H9 (cell line): ENCODE data around the gene SLC30A7. TPM values are rescaled to one million over a fixed set of nuclear protein-coding genes. Genes with fewer than 3 reads are reported as not detected.

ENCODE experiments used
- DNase-seq: peaks from one replicate; pipeline ENCODE4 v3.0.0-alpha.2; 2017
- H2AFZ ChIP-seq: one replicate; pipeline ENCODE4 v1.6.1; 2013; ENCODE audit warnings: mild to moderate bottlenecking, low read length, control low read depth, moderate library complexity
- H2AK5ac ChIP-seq: 2 replicates; pipeline ENCODE4 v1.6.1; 2013; ENCODE audit warnings: low read length, control low read depth, mixed read lengths; ENCODE audit not compliant: insufficient read length
- H2BK120ac ChIP-seq: one replicate; pipeline ENCODE4 v1.6.1; 2013; ENCODE audit warnings: low read depth, mild to moderate bottlenecking, low read length, control low read depth, inconsistent platforms; ENCODE audit not compliant: poor library complexity, severe bottlenecking
- H2BK12ac ChIP-seq: 2 replicates; pipeline ENCODE4 v1.6.1; 2013; ENCODE audit warnings: low read length, control low read depth, mixed read lengths, low read depth; ENCODE audit not compliant: insufficient read length
- H2BK15ac ChIP-seq: 2 replicates; pipeline ENCODE4 v1.6.1; 2013; ENCODE audit warnings: low read depth, low read length, control low read depth
- H2BK20ac ChIP-seq: one replicate; pipeline ENCODE4 v1.6.1; 2013; ENCODE audit warnings: low read depth, mild to moderate bottlenecking, low read length, control low read depth, inconsistent platforms; ENCODE audit not compliant: poor library complexity, severe bottlenecking
- H2BK5ac ChIP-seq: 2 replicates; pipeline ENCODE4 v1.6.1; 2013; ENCODE audit warnings: low read length, control low read depth, mixed read lengths; ENCODE audit not compliant: insufficient read length
- H3K14ac ChIP-seq: 2 replicates; pipeline ENCODE4 v1.6.1; 2013; ENCODE audit warnings: low read length, control low read depth; ENCODE audit not compliant: insufficient read depth
- H3K18ac ChIP-seq: 2 replicates; pipeline ENCODE4 v1.6.1; 2013; ENCODE audit warnings: low read depth, mild to moderate bottlenecking, mixed read lengths, low read length, control low read depth; ENCODE audit not compliant: insufficient read length
- H3K23ac ChIP-seq: 2 replicates; pipeline ENCODE4 v1.6.1; 2013; ENCODE audit warnings: low read length, control low read depth, mixed read lengths, low read depth; ENCODE audit not compliant: insufficient read length
- H3K23me2 ChIP-seq: 2 replicates; pipeline ENCODE4 v1.6.1; 2013; ENCODE audit warnings: low read depth, mild to moderate bottlenecking, mixed read lengths, low read length, control low read depth; ENCODE audit not compliant: insufficient read length, poor library complexity, severe bottlenecking
- H3K27ac ChIP-seq: 2 replicates; pipeline ENCODE4 v1.5.1; 2013; ENCODE audit warnings: low read length, control low read depth, mixed read lengths, low read depth; ENCODE audit not compliant: insufficient read length
- H3K27me3 ChIP-seq: 2 replicates; pipeline ENCODE4 v1.6.1; 2013; ENCODE audit warnings: low read length, control low read depth, inconsistent platforms; ENCODE audit not compliant: insufficient read depth
- H3K4ac ChIP-seq: 2 replicates; pipeline ENCODE4 v1.6.1; 2013; ENCODE audit warnings: low read depth, mild to moderate bottlenecking, control low read depth, inconsistent platforms, low read length, moderate library complexity
- H3K4me1 ChIP-seq: 2 replicates; pipeline ENCODE4 v1.6.1; 2013; ENCODE audit warnings: low read length, control low read depth, inconsistent platforms; ENCODE audit not compliant: insufficient read depth
- H3K4me2 ChIP-seq: 2 replicates; pipeline ENCODE4 v1.6.1; 2013; ENCODE audit warnings: low read length, control low read depth, mixed read lengths; ENCODE audit not compliant: insufficient read length, insufficient read depth
- H3K56ac ChIP-seq: 2 replicates; pipeline ENCODE4 v1.6.1; 2013; ENCODE audit warnings: low read depth, mild to moderate bottlenecking, mixed read lengths, low read length, control low read depth; ENCODE audit not compliant: insufficient read length
- H3K79me1 ChIP-seq: 2 replicates; pipeline ENCODE4 v1.6.1; 2013; ENCODE audit warnings: low read depth, mild to moderate bottlenecking, moderate library complexity, low read length, control low read depth, inconsistent platforms; ENCODE audit not compliant: insufficient read depth, poor library complexity, severe bottlenecking
- H3K79me2 ChIP-seq: 2 replicates; pipeline ENCODE4 v1.6.1; 2013; ENCODE audit warnings: low read length, control low read depth, inconsistent platforms; ENCODE audit not compliant: insufficient read depth
- H3K9ac ChIP-seq: 2 replicates; pipeline ENCODE4 v1.6.1; 2013; ENCODE audit warnings: low read length, control low read depth, mixed read lengths; ENCODE audit not compliant: insufficient read length; ENCODE audit errors: extremely low read depth
- H3K9me3 ChIP-seq: one replicate; pipeline ENCODE4 v1.6.1; 2013; ENCODE audit warnings: low read depth, low read length, inconsistent platforms; ENCODE audit not compliant: control insufficient read depth
- H3T11ph ChIP-seq: one replicate; pipeline ENCODE4 v1.6.1; 2013; ENCODE audit warnings: mild to moderate bottlenecking, low read length, control low read depth, inconsistent platforms
- H4K20me1 ChIP-seq: one replicate; pipeline ENCODE4 v1.6.1; 2013; ENCODE audit not compliant: control insufficient read depth, insufficient read length, insufficient read depth
- H4K5ac ChIP-seq: 2 replicates; pipeline ENCODE4 v1.6.1; 2013; ENCODE audit warnings: low read depth, mild to moderate bottlenecking, mixed read lengths, low read length, control low read depth; ENCODE audit not compliant: insufficient read length
- H4K8ac ChIP-seq: replicated peaks from 2 replicates; pipeline ENCODE4 v1.6.1; 2013; ENCODE audit warnings: low read length, control low read depth, mixed read lengths, low read depth; ENCODE audit not compliant: insufficient read length
- H4K91ac ChIP-seq: 2 replicates; pipeline ENCODE4 v1.6.1; 2013; ENCODE audit warnings: low read depth, mild to moderate bottlenecking, moderate library complexity, mixed read lengths, low read length, control low read depth; ENCODE audit not compliant: insufficient read length
- H3K27ac Mint-ChIP-seq, 3 experiments: 2 replicates in 2 of 3; 3 replicates in 1 of 3; pipeline ENCODE4 v1.8.0; 2020 to 2021; ENCODE audit warnings: mixed read lengths in 3 of 3, mild to moderate bottlenecking in 1 of 3, moderate library complexity in 1 of 3
- H3K27me3 Mint-ChIP-seq: 2 replicates; pipeline ENCODE4 v1.8.0; 2021; ENCODE audit warnings: low read depth, mild to moderate bottlenecking, moderate library complexity, mixed read lengths
- H3K36me3 Mint-ChIP-seq, 3 experiments: 2 replicates in 2 of 3; 3 replicates in 1 of 3; pipeline ENCODE4 v1.8.0; 2020 to 2021; ENCODE audit warnings: low read depth in 3 of 3, mixed read lengths in 3 of 3; ENCODE audit not compliant: insufficient read depth in 1 of 3
- H3K4me1 Mint-ChIP-seq, 2 experiments: 2 replicates each; pipeline ENCODE4 v1.8.0; 2020; ENCODE audit warnings: mixed read lengths in 2 of 2
- H3K4me3 Mint-ChIP-seq, 2 experiments: 2 replicates in 1 of 2; 3 replicates in 1 of 2; pipeline ENCODE4 v1.8.0; 2020 to 2021; ENCODE audit warnings: mild to moderate bottlenecking in 2 of 2, mixed read lengths in 2 of 2, moderate library complexity in 1 of 2
- H3K9me3 Mint-ChIP-seq, 2 experiments: 2 replicates in 1 of 2; 3 replicates in 1 of 2; pipeline ENCODE4 v1.8.0; 2020; ENCODE audit warnings: mild to moderate bottlenecking in 2 of 2, mixed read lengths in 2 of 2, moderate library complexity in 1 of 2
- WGBS: extraction: QIAGEN DNeasy Blood & Tissue Kit; methylation state at CpG from one replicate; pipeline ENCODE4 v1.1.7; 2013; ENCODE audit warnings: missing lambda C conversion rate, low lambda C conversion rate, mixed read lengths; ENCODE audit not compliant: insufficient read length; ENCODE audit errors: extremely low coverage; 5-methylcytosine and 5-hydroxymethylcytosine counted together
- total RNA-seq: library from RNA; stranded (reverse); gene quantifications from 2 replicates; pipeline ENCODE4 v1.2.1, GENCODE V29; 2021
- TF ChIP-seq, protein P1 (sequence below): fragments of 200-600 bp; sonication (generic); conservative IDR thresholded peaks from 3 replicates; pipeline ENCODE4 v1.8.0; 2021; ENCODE audit warnings: antibody characterized with exemption, mild to moderate bottlenecking

Gene SLC30A7
- total RNA-seq, 1 experiment from 2014 or later = 25.6 TPM

DNA sequence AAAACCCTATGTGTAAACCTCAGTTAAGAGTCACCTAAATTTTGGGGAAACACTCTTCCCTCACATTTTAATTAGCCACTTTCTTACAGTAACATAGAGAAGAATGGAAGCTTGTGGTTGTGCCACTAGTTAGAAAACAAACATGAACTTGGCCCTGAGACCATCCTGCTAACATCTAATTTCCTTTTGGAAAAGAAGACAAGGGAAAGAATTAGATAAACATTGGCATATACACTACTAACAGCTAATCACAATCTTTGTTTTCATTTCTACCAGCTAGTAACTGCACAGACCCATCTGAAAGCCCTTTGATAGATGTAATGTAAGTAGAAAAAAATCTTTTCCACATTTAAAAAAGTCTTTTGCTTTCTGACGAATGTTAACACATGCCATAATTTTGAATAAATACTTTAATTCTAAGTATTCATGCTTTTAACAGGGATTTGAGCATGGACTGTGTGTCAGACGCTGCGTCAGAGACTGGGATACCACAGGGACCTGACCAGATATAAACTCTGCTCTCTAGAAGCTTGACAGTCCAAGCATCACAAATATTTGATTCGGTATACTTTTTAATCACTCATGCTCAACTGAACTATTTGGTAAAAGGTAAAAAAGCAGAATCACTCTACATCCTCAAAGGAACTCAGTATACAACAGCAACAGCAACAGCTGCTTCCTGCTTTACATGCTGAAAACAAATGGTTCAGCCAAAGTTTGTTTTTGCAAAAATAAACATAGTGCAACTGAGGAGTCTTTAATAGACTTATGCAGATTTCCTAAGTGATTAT is 99.5 kb downstream of the SLC30A7 start:
- Histone ChIP-seq H3K23ac (no peak overlapping the region), H3K56ac (no peak overlapping the region), H3K9me3 (no peaks in the 10 kb centered on the region), H3K79me1 (no peaks in the 10 kb centered on the region), H3K27ac (no peak overlapping the region), H4K20me1 (no peaks in the 10 kb centered on the region), H3K14ac (no peak overlapping the region), H2BK15ac (no peak overlapping the region), H3K4me1 (no peaks in the 10 kb centered on the region), H3K9ac (no peak overlapping the region), H3T11ph (no peak overlapping the region), H3K18ac (no peak overlapping the region), H2AFZ (no peak overlapping the region), H2BK12ac (no peak overlapping the region), H3K4me2 (no peak overlapping the region), H4K91ac (no peak overlapping the region), H3K79me2 (no peaks in the 10 kb centered on the region), H2BK120ac (no peak overlapping the region), H2BK5ac (no peak overlapping the region), H3K27me3 (no peaks in the 10 kb centered on the region), H3K4ac (no peak overlapping the region), H3K23me2 (no peaks in the 10 kb centered on the region), H4K8ac (no peak overlapping the region), H2AK5ac (no peak overlapping the region), H4K5ac (no peak overlapping the region), H2BK20ac (no peak overlapping the region)
- H3K9me3 Mint-ChIP-seq = no peaks in the 10 kb centered on the region
- no peak for DNase-seq
- no peaks in the 10 kb centered on the region for H3K27me3 Mint-ChIP-seq
- TF ChIP-seq, protein P1, sequence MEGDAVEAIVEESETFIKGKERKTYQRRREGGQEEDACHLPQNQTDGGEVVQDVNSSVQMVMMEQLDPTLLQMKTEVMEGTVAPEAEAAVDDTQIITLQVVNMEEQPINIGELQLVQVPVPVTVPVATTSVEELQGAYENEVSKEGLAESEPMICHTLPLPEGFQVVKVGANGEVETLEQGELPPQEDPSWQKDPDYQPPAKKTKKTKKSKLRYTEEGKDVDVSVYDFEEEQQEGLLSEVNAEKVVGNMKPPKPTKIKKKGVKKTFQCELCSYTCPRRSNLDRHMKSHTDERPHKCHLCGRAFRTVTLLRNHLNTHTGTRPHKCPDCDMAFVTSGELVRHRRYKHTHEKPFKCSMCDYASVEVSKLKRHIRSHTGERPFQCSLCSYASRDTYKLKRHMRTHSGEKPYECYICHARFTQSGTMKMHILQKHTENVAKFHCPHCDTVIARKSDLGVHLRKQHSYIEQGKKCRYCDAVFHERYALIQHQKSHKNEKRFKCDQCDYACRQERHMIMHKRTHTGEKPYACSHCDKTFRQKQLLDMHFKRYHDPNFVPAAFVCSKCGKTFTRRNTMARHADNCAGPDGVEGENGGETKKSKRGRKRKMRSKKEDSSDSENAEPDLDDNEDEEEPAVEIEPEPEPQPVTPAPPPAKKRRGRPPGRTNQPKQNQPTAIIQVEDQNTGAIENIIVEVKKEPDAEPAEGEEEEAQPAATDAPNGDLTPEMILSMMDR = no peak
- no CpG with 5 or more reads among the region's 4 CpGs for WGBS
- no peaks in the 10 kb centered on the region for H3K4me1 Mint-ChIP-seq
- H3K36me3 Mint-ChIP-seq = peaks cover 14 to 33% (median 29%) of the 10 kb centered on the region in 3 experiments; a peak in 6 of 7 replicates
- H3K4me3 Mint-ChIP-seq = no peak overlapping the region
- no peak overlapping the region for H3K27ac Mint-ChIP-seq
